Liver (tissue), 9 donors: Measurements from ENCODE around the gene CBLL1. TPM values are rescaled to one million over a fixed set of nuclear protein-coding genes. Genes with fewer than 3 reads are reported as not detected.

ENCODE experiments used
- DNase-seq: peaks from one replicate; pipeline ENCODE4 v3.0.0-alpha.2; 2017; ENCODE audit warnings: low spot score
- H3K27ac ChIP-seq, 2 donors: one replicate each; pipeline ENCODE4 v1.7.0; 2013; ENCODE audit warnings: inconsistent platforms in 2 of 2, low read length in 2 of 2, control low read depth in 1 of 2, low read depth in 1 of 2, mild to moderate bottlenecking in 1 of 2
- H3K27me3 ChIP-seq, 4 donors: one replicate each; pipeline versions ENCODE4 v1.6.1 to v1.7.0; 2013; ENCODE audit warnings: low read length in 3 of 4, inconsistent platforms in 1 of 4, mild to moderate bottlenecking in 1 of 4, moderate library complexity in 1 of 4; ENCODE audit not compliant: control insufficient read depth in 4 of 4, insufficient read depth in 4 of 4
- H3K36me3 ChIP-seq, 4 donors: one replicate each; pipeline versions ENCODE4 v1.6.1 to v1.7.0; 2013; ENCODE audit warnings: low read length in 3 of 4, mild to moderate bottlenecking in 3 of 4, low read depth in 1 of 4, moderate library complexity in 1 of 4; ENCODE audit not compliant: control insufficient read depth in 4 of 4, insufficient read depth in 3 of 4
- H3K4me1 ChIP-seq, 4 donors: one replicate each; pipeline versions ENCODE4 v1.6.1 to v1.7.0; 2013; ENCODE audit warnings: low read length in 3 of 4, mild to moderate bottlenecking in 3 of 4, moderate library complexity in 1 of 4; ENCODE audit not compliant: control insufficient read depth in 4 of 4, insufficient read depth in 4 of 4
- H3K4me3 ChIP-seq, 3 donors: one replicate each; pipeline versions ENCODE4 v1.6.1 to v1.7.0; 2013; ENCODE audit warnings: low read length in 3 of 3, control low read depth in 1 of 3, low read depth in 1 of 3, mild to moderate bottlenecking in 1 of 3
- H3K9ac ChIP-seq, 2 donors: one replicate each; pipeline ENCODE4 v1.7.0; 2013; ENCODE audit warnings: low read length in 2 of 2, mild to moderate bottlenecking in 2 of 2, moderate library complexity in 2 of 2, control low read depth in 1 of 2, low read depth in 1 of 2
- H3K9me3 ChIP-seq, 4 donors: one replicate each; pipeline versions ENCODE4 v1.6.1 to v1.7.0; 2013; ENCODE audit warnings: low read length in 3 of 4; ENCODE audit not compliant: control insufficient read depth in 4 of 4
- ATF3 ChIP-seq: IDR thresholded peaks from 2 replicates; pipeline ENCODE4 v1.6.1; 2016; ENCODE audit warnings: antibody characterized with exemption
- EGR1 ChIP-seq, 2 donors: IDR thresholded peaks; 2 replicates each; pipeline ENCODE4 v1.6.1; 2016 to 2018; ENCODE audit warnings: antibody characterized with exemption in 2 of 2, low read depth in 2 of 2
- FOXA1 ChIP-seq: IDR thresholded peaks from 2 replicates; pipeline ENCODE4 v1.6.1; 2016; ENCODE audit warnings: antibody characterized with exemption
- FOXA2 ChIP-seq: IDR thresholded peaks from 2 replicates; pipeline ENCODE4 v1.6.1; 2016; ENCODE audit warnings: antibody characterized with exemption
- GABPA ChIP-seq, 2 donors: IDR thresholded peaks in 1 of 2; conservative IDR thresholded peaks in 1 of 2; 2 replicates each; pipeline ENCODE4 v1.6.1; 2016; ENCODE audit warnings: antibody characterized with exemption in 2 of 2, mild to moderate bottlenecking in 1 of 2, moderate library complexity in 1 of 2
- HNF4A ChIP-seq, 2 donors: conservative IDR thresholded peaks; 2 replicates each; pipeline ENCODE4 v1.6.1; 2016; ENCODE audit warnings: antibody characterized with exemption in 2 of 2, mild to moderate bottlenecking in 2 of 2
- HNF4G ChIP-seq: IDR thresholded peaks from 2 replicates; pipeline ENCODE4 v1.6.1; 2016; ENCODE audit warnings: antibody characterized with exemption
- JUND ChIP-seq, 2 donors: IDR thresholded peaks; 2 replicates each; pipeline ENCODE4 v1.6.1; 2016; ENCODE audit warnings: antibody characterized with exemption in 2 of 2
- NR2F2 ChIP-seq: IDR thresholded peaks from 2 replicates; pipeline ENCODE4 v1.6.1; 2016; ENCODE audit warnings: antibody characterized with exemption
- RAD21 ChIP-seq, 2 donors: IDR thresholded peaks; 2 replicates each; pipeline ENCODE4 v1.6.1; 2016; ENCODE audit warnings: antibody characterized with exemption in 2 of 2, mild to moderate bottlenecking in 2 of 2
- RXRA ChIP-seq, 2 donors: IDR thresholded peaks; 2 replicates each; pipeline ENCODE4 v1.6.1; 2017 to 2018; ENCODE audit warnings: antibody characterized with exemption in 2 of 2, mild to moderate bottlenecking in 1 of 2
- SP1 ChIP-seq: IDR thresholded peaks from 2 replicates; pipeline ENCODE4 v1.6.1; 2018; ENCODE audit warnings: antibody characterized with exemption, mild to moderate bottlenecking
- TAF1 ChIP-seq: conservative IDR thresholded peaks from 2 replicates; pipeline ENCODE4 v1.6.1; 2016; ENCODE audit warnings: antibody characterized with exemption, mild to moderate bottlenecking
- YY1 ChIP-seq: IDR thresholded peaks from 2 replicates; pipeline ENCODE4 v1.6.1; 2016; ENCODE audit warnings: antibody characterized with exemption, mild to moderate bottlenecking
- WGBS: extraction: QIAGEN DNeasy Blood & Tissue Kit; methylation state at CpG from one replicate; pipeline ENCODE4 v1.1.7; 2013; 5-methylcytosine and 5-hydroxymethylcytosine counted together
- polyA plus RNA-seq, 2 donors: library from polyadenylated mRNA; stranded (reverse) in 1 of 2; unstranded in 1 of 2; fragments of 200-250 nt in 1 of 2; fragments of >200 nt in 1 of 2; fragmentation: Nextera tagmentation in 1 of 2; extraction: Ambion mirVana in 1 of 2; gene quantifications; one replicate each; pipeline versions ENCODE4 v1.2.1 to v1.2.3, GENCODE V29; 2013 to 2015
- total RNA-seq, 2 donors: library from RNA; depleted of rRNA; stranded (reverse); fragments of >200 nt; gene quantifications; one replicate each; pipeline ENCODE4 v1.2.3, GENCODE V29; 2014
- TF ChIP-seq, protein P1 (sequence below): IDR thresholded peaks from 2 replicates; pipeline ENCODE4 v1.6.1; 2016; ENCODE audit warnings: antibody characterized with exemption
- TF ChIP-seq, protein P2 (sequence below): IDR thresholded peaks from 2 replicates; pipeline ENCODE4 v1.6.1; 2016; ENCODE audit warnings: antibody characterized with exemption
- TF ChIP-seq, protein P3 (sequence below): IDR thresholded peaks from 2 replicates; pipeline ENCODE4 v1.6.1; 2016; ENCODE audit warnings: antibody characterized with exemption, mild to moderate bottlenecking
- TF ChIP-seq, protein P4 (sequence below): fragments of 150-350 bp; IDR thresholded peaks from 2 replicates; pipeline ENCODE4 v1.5.1; 2017; ENCODE audit warnings: improper control_type of control experiment, low read depth, low read length; ENCODE audit not compliant: missing input control
- donor health status: healthy.
- donor health status: healthy.
- donor health status: healthy.
- donor health status: healthy.
- donor health status: healthy.

CBLL1 gene
- total and polyA plus RNA-seq, 4 donors = 5.2 to 17.0 (median 10.0) TPM

- no peak overlapping the region for H3K27ac ChIP-seq
- H3K4me1 ChIP-seq = peaks cover 1 to 21% (median 14%) of the 10 kb centered on the region in 4 donors
- H3K9me3 ChIP-seq = no peaks in the 10 kb centered on the region
- H3K9ac ChIP-seq = no peak overlapping the region
- no peak for DNase-seq
- TF ChIP-seq TAF1 = no peak
- TF ChIP-seq HNF4G = no peak
- TF ChIP-seq FOXA1 = no peak
- H3K27me3 ChIP-seq = no peaks in the 10 kb centered on the region
- 66% methylated on average over 3 of the region's 3 CpGs for WGBS
- no peaks in the 10 kb centered on the region for H3K36me3 ChIP-seq
- H3K4me3 ChIP-seq = no peak overlapping the region
Measured at GRCh38 chr7:107782374-107782773, 38.4 kb downstream of the CBLL1 start.

GRCh38 chr7:107783648-107784047 lies 39.7 kb downstream of the CBLL1 start:
- no peaks in the 10 kb centered on the region for H3K9me3 ChIP-seq
- H3K27me3 ChIP-seq = no peaks in the 10 kb centered on the region
- H3K27ac ChIP-seq = no peak overlapping the region
- H3K36me3 ChIP-seq = no peaks in the 10 kb centered on the region
- DNase-seq = no peak
- no peak overlapping the region for H3K9ac ChIP-seq
- no peak for TF ChIP-seq RXRA (IDR thresholded peaks at IDR 0.05)
- TF ChIP-seq FOXA1 = no peak
- TF ChIP-seq RAD21 (IDR thresholded peaks at IDR 0.05) = no peak
- no peak for TF ChIP-seq FOXA2
- TF ChIP-seq NR2F2 = no peak
- TF ChIP-seq TAF1 = no peak
- TF ChIP-seq YY1 = no peak
- no peak for TF ChIP-seq GABPA (IDR thresholded peaks at IDR 0.05 in 1 of 2, conservative IDR thresholded peaks at IDR 0.05 in 1 of 2)
- TF ChIP-seq JUND (IDR thresholded peaks at IDR 0.05) = no peak
- TF ChIP-seq, protein P1, sequence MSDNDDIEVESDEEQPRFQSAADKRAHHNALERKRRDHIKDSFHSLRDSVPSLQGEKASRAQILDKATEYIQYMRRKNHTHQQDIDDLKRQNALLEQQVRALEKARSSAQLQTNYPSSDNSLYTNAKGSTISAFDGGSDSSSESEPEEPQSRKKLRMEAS = no peak
- no peak for TF ChIP-seq HNF4A (conservative IDR thresholded peaks at IDR 0.05)
- TF ChIP-seq SP1 = no peak
- TF ChIP-seq HNF4G = no peak
- TF ChIP-seq ATF3 = no peak
- TF ChIP-seq, protein P2, sequence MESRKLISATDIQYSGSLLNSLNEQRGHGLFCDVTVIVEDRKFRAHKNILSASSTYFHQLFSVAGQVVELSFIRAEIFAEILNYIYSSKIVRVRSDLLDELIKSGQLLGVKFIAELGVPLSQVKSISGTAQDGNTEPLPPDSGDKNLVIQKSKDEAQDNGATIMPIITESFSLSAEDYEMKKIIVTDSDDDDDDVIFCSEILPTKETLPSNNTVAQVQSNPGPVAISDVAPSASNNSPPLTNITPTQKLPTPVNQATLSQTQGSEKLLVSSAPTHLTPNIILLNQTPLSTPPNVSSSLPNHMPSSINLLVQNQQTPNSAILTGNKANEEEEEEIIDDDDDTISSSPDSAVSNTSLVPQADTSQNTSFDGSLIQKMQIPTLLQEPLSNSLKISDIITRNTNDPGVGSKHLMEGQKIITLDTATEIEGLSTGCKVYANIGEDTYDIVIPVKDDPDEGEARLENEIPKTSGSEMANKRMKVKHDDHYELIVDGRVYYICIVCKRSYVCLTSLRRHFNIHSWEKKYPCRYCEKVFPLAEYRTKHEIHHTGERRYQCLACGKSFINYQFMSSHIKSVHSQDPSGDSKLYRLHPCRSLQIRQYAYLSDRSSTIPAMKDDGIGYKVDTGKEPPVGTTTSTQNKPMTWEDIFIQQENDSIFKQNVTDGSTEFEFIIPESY = no peak
- no peak for TF ChIP-seq EGR1 (IDR thresholded peaks at IDR 0.05; ENCODE audit: low read depth in 2 of 2)
- TF ChIP-seq, protein P3, sequence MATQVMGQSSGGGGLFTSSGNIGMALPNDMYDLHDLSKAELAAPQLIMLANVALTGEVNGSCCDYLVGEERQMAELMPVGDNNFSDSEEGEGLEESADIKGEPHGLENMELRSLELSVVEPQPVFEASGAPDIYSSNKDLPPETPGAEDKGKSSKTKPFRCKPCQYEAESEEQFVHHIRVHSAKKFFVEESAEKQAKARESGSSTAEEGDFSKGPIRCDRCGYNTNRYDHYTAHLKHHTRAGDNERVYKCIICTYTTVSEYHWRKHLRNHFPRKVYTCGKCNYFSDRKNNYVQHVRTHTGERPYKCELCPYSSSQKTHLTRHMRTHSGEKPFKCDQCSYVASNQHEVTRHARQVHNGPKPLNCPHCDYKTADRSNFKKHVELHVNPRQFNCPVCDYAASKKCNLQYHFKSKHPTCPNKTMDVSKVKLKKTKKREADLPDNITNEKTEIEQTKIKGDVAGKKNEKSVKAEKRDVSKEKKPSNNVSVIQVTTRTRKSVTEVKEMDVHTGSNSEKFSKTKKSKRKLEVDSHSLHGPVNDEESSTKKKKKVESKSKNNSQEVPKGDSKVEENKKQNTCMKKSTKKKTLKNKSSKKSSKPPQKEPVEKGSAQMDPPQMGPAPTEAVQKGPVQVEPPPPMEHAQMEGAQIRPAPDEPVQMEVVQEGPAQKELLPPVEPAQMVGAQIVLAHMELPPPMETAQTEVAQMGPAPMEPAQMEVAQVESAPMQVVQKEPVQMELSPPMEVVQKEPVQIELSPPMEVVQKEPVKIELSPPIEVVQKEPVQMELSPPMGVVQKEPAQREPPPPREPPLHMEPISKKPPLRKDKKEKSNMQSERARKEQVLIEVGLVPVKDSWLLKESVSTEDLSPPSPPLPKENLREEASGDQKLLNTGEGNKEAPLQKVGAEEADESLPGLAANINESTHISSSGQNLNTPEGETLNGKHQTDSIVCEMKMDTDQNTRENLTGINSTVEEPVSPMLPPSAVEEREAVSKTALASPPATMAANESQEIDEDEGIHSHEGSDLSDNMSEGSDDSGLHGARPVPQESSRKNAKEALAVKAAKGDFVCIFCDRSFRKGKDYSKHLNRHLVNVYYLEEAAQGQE = no peak
- TF ChIP-seq, protein P4, sequence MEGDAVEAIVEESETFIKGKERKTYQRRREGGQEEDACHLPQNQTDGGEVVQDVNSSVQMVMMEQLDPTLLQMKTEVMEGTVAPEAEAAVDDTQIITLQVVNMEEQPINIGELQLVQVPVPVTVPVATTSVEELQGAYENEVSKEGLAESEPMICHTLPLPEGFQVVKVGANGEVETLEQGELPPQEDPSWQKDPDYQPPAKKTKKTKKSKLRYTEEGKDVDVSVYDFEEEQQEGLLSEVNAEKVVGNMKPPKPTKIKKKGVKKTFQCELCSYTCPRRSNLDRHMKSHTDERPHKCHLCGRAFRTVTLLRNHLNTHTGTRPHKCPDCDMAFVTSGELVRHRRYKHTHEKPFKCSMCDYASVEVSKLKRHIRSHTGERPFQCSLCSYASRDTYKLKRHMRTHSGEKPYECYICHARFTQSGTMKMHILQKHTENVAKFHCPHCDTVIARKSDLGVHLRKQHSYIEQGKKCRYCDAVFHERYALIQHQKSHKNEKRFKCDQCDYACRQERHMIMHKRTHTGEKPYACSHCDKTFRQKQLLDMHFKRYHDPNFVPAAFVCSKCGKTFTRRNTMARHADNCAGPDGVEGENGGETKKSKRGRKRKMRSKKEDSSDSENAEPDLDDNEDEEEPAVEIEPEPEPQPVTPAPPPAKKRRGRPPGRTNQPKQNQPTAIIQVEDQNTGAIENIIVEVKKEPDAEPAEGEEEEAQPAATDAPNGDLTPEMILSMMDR = no peak
- peaks cover 1 to 12% (median 8%) of the 10 kb centered on the region in 4 donors for H3K4me1 ChIP-seq
- H3K4me3 ChIP-seq = no peak overlapping the region
- WGBS = 94% methylated on average over 1 of the region's 1 CpG
